GM18505 (cell line): ENCODE data around the gene NCAM1.

Experiments used
- ATAC-seq: cut with Tn5 transposase; IDR thresholded peaks from one replicate; pipeline ENCODE4 v1.9.1; 2021; ENCODE audit not compliant: unreplicated experiment
- POLR2A ChIP-seq: IDR thresholded peaks from 4 replicates; pipeline ENCODE4 v1.6.1; 2011; ENCODE audit warnings: borderline replicate concordance; ENCODE audit not compliant: insufficient read depth, insufficient read length; ENCODE audit errors: extremely low read depth

The NCAM1 gene

DNA sequence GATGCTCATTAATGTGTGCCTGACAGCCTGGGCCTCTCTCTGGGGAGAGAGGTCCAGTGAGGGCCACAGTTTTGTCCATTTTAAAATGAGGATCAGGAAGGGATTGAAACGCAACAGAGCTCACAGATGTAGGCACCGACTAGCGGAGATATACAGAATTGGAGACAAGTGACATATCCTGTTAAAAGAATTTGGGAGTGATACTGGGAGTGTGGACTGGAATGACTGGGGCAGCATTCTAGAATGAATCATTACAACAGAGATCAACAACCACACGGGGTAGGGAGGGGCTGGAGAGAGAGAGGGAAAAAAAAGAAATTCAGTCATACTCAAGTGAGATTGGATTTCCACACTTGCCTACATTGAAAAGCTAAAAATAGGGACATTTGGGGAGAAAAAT is 2.5 kb upstream of the NCAM1 start:
- no peak for TF ChIP-seq POLR2A
- ATAC-seq: no peak

DNA sequence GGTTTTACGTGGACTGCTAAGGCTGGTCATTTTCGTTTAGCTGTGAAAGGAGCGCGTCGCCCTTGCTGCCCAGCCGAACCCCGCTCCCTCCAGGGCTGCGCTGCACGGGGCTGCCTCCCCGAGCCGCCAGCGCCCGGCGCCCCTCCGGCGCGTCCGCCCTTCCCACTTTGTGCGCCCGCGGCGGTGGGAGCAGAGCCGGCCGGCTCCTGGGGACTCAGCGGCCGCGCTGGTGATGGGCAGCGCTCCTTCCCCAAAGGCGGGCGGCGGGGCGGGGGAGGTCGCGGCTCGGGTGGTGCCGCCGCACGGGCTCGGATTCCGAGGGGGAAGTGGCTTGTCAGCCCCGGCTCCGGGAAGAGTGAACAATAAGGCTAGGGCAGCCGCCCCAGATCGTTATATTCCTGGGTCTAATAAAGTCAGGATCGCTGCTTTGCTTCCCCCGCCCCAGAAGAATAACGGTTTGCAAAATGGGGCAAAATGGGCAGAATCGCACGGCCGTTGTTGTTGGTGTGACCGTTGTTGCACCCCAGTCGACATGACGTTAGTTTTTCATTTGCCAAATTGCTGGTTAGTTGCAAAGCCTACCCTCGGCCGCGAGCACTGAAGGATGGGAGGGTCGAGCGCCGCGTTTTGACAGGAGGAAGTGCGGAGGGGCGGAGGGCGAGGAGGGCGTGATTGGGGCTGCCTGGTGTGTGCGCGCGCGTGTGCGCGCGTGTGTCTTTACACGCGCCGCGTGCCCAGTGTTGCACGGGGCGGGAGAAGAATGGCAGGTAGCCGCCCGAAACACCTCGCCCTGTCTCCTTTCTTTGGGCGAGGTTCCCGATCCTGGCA is 745 bp downstream of the NCAM1 start:
- no peak for TF ChIP-seq POLR2A
- no peak for ATAC-seq

DNA sequence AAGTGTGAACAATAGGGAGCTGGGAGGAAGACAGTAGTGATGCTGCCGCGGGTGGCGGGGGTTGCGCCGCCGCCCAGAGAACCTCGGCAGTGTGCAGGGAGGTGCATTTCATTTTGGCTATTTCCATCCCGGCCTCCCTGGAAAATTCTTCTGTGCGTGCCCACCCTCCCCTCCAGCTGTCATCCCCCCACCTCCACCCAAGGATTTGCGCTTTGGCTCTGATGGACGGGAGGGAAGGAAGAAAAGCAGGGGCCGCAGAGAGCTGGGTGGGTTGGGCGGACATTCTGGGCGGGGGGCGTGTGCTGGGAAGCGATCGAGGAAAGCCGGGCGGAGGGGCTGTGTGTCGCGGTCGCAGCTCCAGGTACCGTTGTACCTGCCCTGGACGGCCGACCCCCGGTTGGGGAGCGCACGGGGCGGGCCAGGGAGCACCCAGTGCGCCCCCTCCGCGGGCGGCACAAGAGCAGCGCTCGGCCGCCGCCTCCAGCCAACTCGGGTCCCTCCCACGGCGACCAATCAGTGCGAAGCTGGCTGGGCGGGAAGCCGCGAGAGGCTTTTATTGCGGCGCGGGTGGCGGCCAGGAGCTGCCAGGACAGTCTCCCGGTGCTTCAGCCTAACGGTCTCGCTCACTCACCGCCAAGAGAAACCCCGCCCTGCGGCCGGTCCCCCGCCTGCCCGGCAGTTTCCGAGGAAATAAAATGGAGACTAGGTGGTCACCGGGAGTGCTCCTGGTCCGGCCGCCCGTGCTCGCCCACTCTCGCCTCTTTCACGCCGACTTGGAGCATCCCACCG is 1.6 kb downstream of the NCAM1 start:
- no peak for ATAC-seq
- TF ChIP-seq POLR2A: no peak

DNA sequence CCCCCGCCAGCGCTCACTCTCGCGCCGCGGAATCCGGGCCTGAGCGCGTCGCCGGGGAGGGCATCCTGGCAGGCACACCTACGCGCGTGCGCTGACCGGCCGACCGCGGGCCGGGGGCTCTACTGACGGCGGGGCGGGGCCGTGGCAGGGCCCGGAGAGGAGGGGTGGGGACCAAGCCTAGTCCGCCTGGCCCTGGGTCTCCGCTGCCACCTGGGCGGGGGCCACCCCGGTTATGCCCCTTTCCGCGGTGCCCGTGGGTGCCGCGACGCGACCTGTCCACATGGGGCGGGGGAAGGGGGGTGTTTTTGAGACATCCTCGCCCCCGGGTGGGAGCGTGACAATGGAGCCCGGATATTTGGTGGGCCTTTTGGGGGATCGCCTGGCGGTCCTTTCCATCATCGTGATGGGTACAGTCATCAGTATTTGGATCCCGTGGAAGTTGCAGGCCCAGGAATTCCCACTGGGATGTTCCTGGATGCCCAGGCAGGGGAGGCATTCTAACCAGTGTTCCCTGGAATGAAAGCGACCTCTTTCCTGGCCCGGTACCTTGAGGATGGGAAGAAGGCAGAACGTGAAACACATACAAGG is 2.2 kb downstream of the NCAM1 start:
- no peak for TF ChIP-seq POLR2A
- ATAC-seq: no peak

DNA sequence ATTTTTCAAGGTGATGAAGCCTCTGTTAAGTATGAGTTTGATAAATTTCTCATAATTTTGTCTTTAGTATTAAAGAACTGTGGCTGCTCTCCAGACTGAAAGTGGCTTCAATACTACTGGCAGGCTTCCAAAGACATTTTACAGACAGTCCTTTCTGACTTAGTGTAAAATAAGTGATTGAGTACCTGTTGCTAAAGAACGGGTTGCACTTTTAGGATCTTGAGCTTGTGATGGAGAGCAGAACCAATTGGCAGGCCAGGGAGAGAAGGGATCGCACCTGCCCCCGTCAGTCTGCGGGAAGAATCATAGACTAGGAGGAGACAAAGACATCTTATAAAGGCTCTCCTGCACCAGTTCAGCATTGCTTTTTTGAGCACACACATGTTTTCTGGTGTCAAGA is 4.4 kb downstream of the NCAM1 start:
- no peak for ATAC-seq
- TF ChIP-seq POLR2A: no peak

DNA sequence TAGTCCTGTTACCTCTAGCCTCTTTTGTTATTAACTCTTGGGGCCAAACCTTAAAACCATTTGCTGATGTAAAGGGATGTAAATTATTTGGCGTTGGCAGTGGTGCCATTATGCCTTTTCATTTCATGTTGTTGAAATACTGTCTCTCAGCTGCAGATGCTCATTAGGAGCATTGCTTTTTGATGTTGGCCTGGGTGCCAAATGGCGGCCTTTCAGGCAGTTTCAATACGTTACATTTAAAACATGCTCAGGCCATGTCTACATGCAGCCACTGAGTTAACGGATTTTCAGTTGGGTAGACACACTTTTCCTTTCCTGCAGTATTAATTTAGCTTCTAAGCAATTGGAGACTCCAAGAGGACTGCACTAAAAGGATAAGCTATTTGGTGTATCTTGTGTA is 5.3 kb downstream of the NCAM1 start:
- TF ChIP-seq POLR2A: no peak
- no peak for ATAC-seq

DNA sequence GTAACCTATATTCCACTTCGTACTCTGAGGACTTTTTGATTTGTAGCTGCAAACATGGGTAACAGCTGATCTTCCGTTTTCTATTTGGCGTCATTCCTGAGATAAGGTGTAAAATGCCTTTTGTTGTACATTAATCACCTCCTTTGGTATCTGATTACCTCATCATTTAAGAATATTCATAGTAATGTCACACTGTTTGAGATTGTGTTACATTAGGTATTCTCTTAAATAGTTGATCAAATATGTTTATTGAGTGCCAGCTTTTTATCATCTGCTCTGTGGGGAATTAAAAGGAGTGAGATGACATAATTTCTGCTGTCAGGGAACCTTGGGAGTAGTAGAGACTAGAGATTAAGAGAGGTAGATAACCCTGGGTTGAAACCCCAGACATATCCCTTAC is 5.9 kb downstream of the NCAM1 start:
- no peak for ATAC-seq
- TF ChIP-seq POLR2A: no peak

DNA sequence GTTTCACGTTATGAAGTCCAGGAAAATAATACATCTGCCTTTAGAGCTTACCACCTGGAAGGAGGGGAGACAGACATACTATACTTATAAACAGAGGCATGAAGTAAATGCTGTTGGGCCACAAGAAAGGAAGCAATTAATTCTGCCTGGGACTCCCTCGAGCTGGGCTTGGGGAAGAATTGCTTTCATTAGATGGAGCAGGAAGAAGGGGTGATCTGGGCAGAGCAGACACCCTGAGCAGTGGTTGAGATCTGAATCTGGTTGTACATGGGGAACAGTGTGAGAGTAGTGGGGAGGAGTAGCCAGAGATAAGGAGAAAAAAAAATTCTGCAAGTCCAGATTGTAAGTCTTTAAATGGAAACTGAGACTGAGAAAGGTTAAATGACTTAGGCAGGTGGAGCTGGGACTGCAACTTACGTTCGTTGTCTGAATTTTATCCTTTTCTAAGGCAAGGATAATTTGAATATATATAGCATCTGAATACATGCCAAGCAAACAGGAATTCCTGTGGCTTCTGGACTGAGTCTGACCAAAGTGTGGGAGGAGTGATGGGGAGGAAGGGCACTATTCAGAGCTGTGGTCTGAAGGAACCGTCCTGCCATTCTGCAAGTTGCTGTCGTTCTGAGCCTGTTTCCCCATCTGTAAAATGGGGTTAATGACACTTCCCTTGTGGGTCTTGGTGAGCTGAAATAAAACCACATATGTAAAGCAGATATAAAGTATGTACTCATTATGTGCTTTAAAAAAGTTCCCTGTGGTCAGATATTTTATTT is 7.9 kb downstream of the NCAM1 start:
- no peak for ATAC-seq
- no peak for TF ChIP-seq POLR2A

DNA sequence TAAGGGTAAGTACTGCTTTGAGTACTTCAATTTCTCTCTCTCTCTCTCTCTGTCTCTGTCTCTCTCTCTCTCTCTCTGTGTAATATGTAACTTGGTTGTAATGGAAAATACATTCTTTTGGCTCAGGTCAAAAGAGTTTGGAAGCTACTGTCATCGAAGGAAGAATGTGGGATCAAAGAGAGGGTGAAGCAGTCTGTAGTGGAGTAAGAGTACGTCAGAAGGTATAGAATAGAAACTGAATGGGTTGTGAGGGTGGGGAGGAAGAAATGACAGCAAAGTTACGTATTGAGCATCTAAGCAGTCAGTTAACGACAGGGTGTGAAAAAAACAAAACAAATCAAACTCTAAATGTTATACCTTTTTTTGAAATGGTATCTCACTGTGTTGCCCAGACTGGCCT is 10.0 kb downstream of the NCAM1 start:
- no peak for TF ChIP-seq POLR2A
- no peak for ATAC-seq

DNA sequence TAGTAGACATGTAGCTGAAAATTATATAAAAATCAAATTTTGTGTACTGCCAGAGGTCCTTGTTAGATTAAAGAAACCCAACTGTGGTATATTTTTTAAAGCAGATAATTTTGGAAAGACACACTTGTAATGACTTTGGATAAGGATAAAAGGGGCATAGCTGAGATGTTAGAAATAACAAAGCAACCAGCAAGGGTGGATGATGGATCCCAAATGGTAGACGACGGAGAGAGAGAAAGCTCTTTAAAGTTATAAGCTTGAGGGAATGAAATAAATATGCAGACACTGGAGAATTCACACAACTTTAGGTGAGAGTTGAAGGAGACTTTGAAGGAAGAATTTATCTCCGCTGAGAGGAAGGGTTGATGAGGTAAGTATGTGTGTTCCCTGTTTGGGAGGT is 10.6 kb downstream of the NCAM1 start:
- TF ChIP-seq POLR2A: no peak
- no peak for ATAC-seq

DNA sequence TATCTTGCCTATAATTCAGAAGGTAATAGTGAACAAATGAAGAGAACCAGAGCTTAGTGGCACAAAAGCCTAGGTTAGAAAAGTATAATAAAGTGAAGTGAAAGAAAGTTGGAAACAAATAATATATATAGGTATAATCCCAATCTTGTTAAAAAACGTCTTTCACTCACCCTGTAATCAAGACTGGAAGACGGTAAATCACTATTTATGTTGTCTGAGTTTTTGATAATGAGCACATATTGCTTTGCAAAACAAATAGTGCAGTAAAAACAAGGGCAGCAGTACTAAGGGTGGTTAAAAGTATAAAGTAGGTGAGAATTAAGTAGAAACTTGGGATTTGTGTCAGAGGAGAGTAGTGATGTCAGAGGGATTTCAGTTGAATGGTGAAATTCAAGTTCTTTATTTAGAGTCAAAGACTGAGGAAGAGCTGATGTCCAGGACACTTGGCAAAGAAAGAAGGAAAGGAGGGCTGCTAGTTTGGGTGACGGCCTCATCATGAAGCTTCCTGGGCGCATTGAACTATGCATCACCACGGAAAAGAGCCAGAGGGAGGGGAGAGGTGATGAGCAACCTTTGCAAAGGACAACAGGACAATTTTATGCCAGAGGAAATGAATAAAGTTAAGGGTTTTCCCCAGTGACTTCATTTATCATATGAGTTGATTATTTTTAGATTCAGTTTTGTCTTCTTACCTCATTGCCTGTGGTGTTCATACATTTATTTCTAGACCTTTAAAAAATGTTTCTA is 11.4 kb downstream of the NCAM1 start:
- no peak for ATAC-seq
- TF ChIP-seq POLR2A: no peak

DNA sequence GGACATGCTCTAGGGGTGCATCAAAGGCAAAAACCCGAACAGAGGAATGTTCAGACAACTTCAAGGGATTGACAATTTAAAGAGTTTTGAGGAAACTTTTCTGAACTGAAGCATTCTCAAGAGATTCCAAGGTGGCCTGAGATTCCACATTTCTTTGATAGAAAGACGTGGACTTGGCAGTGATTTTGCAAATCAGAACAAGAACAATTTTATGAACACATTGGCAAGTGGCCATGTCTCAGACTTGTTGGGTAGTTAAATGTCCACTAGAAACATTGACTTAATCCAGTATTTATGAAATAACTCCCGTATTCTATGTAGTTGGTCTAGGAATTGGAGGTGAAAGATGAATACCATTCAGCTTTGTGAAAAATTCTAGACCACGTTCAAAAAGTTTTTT is 13.8 kb downstream of the NCAM1 start:
- no peak for TF ChIP-seq POLR2A
- ATAC-seq: no peak

DNA sequence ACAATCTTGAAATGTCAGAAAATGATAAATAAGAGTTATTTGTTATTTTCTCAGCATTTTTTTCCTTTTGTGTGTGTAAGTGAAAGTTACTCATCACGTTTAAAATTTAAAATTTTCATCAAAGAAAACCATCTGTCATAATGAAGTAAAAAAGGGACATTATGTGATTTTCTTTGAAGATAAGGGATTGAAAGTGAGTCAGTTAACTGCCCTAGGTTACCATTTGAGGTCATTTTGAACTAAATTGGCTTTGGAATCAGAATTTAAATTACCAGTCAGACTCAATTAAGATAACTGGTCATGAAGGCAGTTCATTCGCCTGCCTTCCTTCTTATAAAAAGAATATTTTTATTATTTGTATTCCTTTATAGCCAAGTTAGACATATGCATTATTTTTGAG is 14.3 kb downstream of the NCAM1 start:
- TF ChIP-seq POLR2A: no peak
- ATAC-seq: no peak

DNA sequence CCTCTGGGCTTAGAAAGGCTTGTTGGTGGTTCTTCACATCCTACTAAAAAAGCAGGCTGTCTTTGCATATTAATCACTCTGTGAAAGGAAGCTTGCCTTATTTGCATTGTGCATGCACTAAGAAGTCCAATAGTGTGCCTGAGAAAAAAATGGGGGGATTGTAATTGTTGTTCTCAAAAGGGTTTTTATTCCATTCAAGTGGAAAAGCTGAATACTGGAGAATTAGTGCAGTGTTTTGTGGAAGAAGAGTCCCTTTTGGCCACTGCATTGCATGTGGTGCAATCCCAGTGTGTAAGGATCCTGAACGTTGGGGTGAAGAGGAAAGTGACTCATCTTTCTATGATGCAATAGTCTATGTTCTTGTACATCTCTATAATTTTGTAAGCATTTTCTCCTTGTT is 16.5 kb downstream of the NCAM1 start:
- no peak for TF ChIP-seq POLR2A
- ATAC-seq: no peak
